ENCODE measurements around the gene TMEM38A.
"Not testable (repeated sequence)": the region's sequence is repeated elsewhere in the genome, so short reads cannot be mapped to it uniquely, and the experiment has no call there.

DNA sequence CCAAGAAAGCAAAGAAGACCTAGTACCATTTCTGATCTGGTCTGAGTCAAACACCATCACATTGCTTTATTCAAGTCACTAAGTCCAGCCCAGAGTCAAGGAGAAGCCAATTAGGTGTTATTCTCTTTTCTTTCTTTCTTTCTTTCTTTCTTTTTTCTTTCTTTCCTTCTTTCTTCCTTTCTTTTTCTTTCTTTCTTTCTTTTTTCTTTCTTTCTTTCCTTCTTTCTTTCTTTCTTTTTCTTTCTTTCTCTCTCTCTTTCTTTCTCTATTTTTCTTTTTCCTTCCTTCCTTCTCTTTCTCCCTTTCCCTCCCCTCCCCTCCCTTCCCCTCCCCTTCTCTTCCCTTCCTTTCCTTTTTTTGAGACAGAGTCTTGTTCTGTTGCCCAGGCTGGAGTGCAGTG lies 49.9 kb downstream of the TMEM38A start:
- not testable (repeated sequence) for TF ChIP-seq POLR2A (IDR thresholded peaks at IDR 0.05)
- TF ChIP-seq, protein P1, sequence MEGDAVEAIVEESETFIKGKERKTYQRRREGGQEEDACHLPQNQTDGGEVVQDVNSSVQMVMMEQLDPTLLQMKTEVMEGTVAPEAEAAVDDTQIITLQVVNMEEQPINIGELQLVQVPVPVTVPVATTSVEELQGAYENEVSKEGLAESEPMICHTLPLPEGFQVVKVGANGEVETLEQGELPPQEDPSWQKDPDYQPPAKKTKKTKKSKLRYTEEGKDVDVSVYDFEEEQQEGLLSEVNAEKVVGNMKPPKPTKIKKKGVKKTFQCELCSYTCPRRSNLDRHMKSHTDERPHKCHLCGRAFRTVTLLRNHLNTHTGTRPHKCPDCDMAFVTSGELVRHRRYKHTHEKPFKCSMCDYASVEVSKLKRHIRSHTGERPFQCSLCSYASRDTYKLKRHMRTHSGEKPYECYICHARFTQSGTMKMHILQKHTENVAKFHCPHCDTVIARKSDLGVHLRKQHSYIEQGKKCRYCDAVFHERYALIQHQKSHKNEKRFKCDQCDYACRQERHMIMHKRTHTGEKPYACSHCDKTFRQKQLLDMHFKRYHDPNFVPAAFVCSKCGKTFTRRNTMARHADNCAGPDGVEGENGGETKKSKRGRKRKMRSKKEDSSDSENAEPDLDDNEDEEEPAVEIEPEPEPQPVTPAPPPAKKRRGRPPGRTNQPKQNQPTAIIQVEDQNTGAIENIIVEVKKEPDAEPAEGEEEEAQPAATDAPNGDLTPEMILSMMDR (IDR thresholded peaks at IDR 0.05) = not testable (repeated sequence)

Measured in ovary (tissue), 3 donors.